GM12878 (cell line): ENCODE results near the gene IL36RN. TPM values are rescaled to one million over a fixed set of nuclear protein-coding genes. Genes with fewer than 3 reads are reported as not detected.

Source experiments
- ATAC-seq: fragments of 200-7000 bp; cut with Tn5 transposase; 3 replicates; pipeline ENCODE4 v1.9.1; 2020; ENCODE audit warnings: mild to moderate bottlenecking, moderate library complexity
- BruUV-seq: library from RNA; stranded (reverse); fragments of 400-500 nt; replicated peaks from 2 replicates; lab custom pipeline; 2021; lab: Mats Ljungman, UMichigan
- CTCF ChIA-PET: fragments of 300-600 bp; sonication (Branson Sonifier 250); formaldehyde crosslinking; extraction: SDS; loops from one replicate; lab custom pipeline; 2021; ENCODE audit warnings: inconsistent platforms; lab: Yijun Ruan, JAX
- POLR2A ChIA-PET: fragments of 350-600 bp; formaldehyde crosslinking; extraction: SDS; loops from one replicate; lab custom pipeline; 2021; ENCODE audit warnings: inconsistent platforms; lab: Charles Lee
- RAD21 ChIA-PET: fragments of 300-600 bp; sonication (Branson Sonifier 250); formaldehyde crosslinking; loops from one replicate; lab custom pipeline; 2023; ENCODE audit warnings: antibody characterized with exemption; ENCODE audit not compliant: unreplicated experiment; lab: Charles Lee
- SMC1A ChIA-PET: fragments of 300-600 bp; sonication (Branson Sonifier 250); formaldehyde crosslinking; loops from one replicate; lab custom pipeline; 2023; ENCODE audit not compliant: unreplicated experiment, uncharacterized antibody; lab: Charles Lee
- DNase-seq: peaks from one replicate; pipeline ENCODE4 v3.0.0-alpha.2; 2011; ENCODE audit warnings: low read depth, low spot score
- FAIRE-seq: peaks from 3 replicates; lab custom pipeline; 2011; peaks lifted over from hg19 to GRCh38; lab: Jason Lieb, UNC
- H2AFZ ChIP-seq: 2 replicates; pipeline ENCODE4 v1.6.0; 2011; ENCODE audit warnings: low read depth, low read length, control low read depth; ENCODE audit not compliant: control insufficient read depth
- H3K27ac ChIP-seq: 2 replicates; pipeline ENCODE4 v1.5.1; 2011; ENCODE audit warnings: control low read depth; ENCODE audit not compliant: control insufficient read depth, insufficient read depth
- H3K27me3 ChIP-seq, 2 experiments: replicated peaks in 1 of 2; 2 replicates each; pipeline versions ENCODE4 v1.6.0 to v1.6.1; 2011; ENCODE audit warnings: low read length in 1 of 2; ENCODE audit not compliant: control insufficient read depth in 2 of 2, insufficient read depth in 2 of 2
- H3K36me3 ChIP-seq, 2 experiments: 2 replicates each; pipeline ENCODE4 v1.5.1; 2011; ENCODE audit warnings: low read length in 1 of 2; ENCODE audit not compliant: control insufficient read depth in 2 of 2, insufficient read depth in 2 of 2
- H3K4me1 ChIP-seq: 2 replicates; pipeline ENCODE4 v1.6.1; 2011; ENCODE audit warnings: mild to moderate bottlenecking, low read length, moderate library complexity, mixed read lengths; ENCODE audit not compliant: control insufficient read depth, insufficient read depth
- H3K4me2 ChIP-seq: 2 replicates; pipeline ENCODE4 v1.6.0; 2011; ENCODE audit warnings: control low read depth; ENCODE audit not compliant: control insufficient read depth, insufficient read depth
- H3K4me3 ChIP-seq: fragments of 200-600 bp; sonication (generic); 2 replicates; pipeline ENCODE4 v1.5.1; 2016
- H3K79me2 ChIP-seq: 2 replicates; pipeline ENCODE4 v1.6.0; 2011; ENCODE audit warnings: low read length; ENCODE audit not compliant: control insufficient read depth, insufficient read depth
- H3K9ac ChIP-seq: 2 replicates; pipeline ENCODE4 v1.8.0; 2011; ENCODE audit warnings: low read length, control low read depth, mixed read lengths; ENCODE audit not compliant: control insufficient read depth, insufficient read depth
- H3K9me3 ChIP-seq: replicated peaks from 3 replicates; pipeline ENCODE4 v1.5.1; 2011; ENCODE audit warnings: mild to moderate bottlenecking, low read length; ENCODE audit not compliant: control insufficient read depth, insufficient read depth
- H4K20me1 ChIP-seq: 2 replicates; pipeline ENCODE4 v1.6.0; 2011; ENCODE audit not compliant: control insufficient read depth, insufficient read depth
- BCLAF1 ChIP-seq: fragments of 450-650 bp; IDR thresholded peaks from 2 replicates; pipeline ENCODE4 v1.6.1; 2017; ENCODE audit warnings: antibody characterized with exemption, mild to moderate bottlenecking, moderate library complexity
- BHLHE40 ChIP-seq, 2 experiments: fragments of 450-650 bp in 1 of 2; IDR thresholded peaks; 2 replicates each; pipeline ENCODE4 v1.6.1; 2011 to 2017; ENCODE audit warnings: low read depth in 2 of 2, borderline replicate concordance in 1 of 2, improper control_type of control experiment in 1 of 2, low read length in 1 of 2, mild to moderate bottlenecking in 1 of 2
- CEBPB ChIP-seq, 2 experiments: fragments of 150-350 bp in 1 of 2; IDR thresholded peaks; 2 replicates each; pipeline ENCODE4 v1.6.1; 2012 to 2014; ENCODE audit warnings: low read depth in 2 of 2, low read length in 2 of 2, borderline replicate concordance in 1 of 2, inconsistent platforms in 1 of 2
- CHD1 ChIP-seq: IDR thresholded peaks from 2 replicates; pipeline ENCODE4 v1.6.1; 2012; ENCODE audit warnings: low read depth, low read length, improper control_type of control experiment
- CHD2 ChIP-seq: IDR thresholded peaks from 2 replicates; pipeline ENCODE4 v1.6.1; 2011; ENCODE audit warnings: low read depth, low read length, improper control_type of control experiment, borderline replicate concordance
- HCFC1 ChIP-seq: fragments of 150-350 bp; IDR thresholded peaks from 2 replicates; pipeline ENCODE4 v1.6.1; 2014; ENCODE audit warnings: low read length
- NFYA ChIP-seq: IDR thresholded peaks from 2 replicates; pipeline ENCODE4 v1.6.1; 2011; ENCODE audit warnings: low read depth, mild to moderate bottlenecking, low read length, improper control_type of control experiment, borderline replicate concordance
- POLR2A ChIP-seq: IDR thresholded peaks from 2 replicates; pipeline ENCODE4 v1.6.1; 2011; ENCODE audit warnings: low read depth, mild to moderate bottlenecking, low read length
- SMC3 ChIP-seq: IDR thresholded peaks from 2 replicates; pipeline ENCODE4 v1.6.1; 2011; ENCODE audit warnings: low read length, improper control_type of control experiment, borderline replicate concordance
- TARDBP ChIP-seq: IDR thresholded peaks from 2 replicates; pipeline ENCODE4 v1.6.1; 2016; ENCODE audit warnings: borderline replicate concordance
- ZBTB33 ChIP-seq: fragments of 450-650 bp; IDR thresholded peaks from 2 replicates; pipeline ENCODE4 v1.6.1; 2017; ENCODE audit warnings: mild to moderate bottlenecking
- ZNF622 ChIP-seq: fragments of 450-650 bp; IDR thresholded peaks from 2 replicates; pipeline ENCODE4 v1.6.1; 2017; ENCODE audit warnings: mild to moderate bottlenecking, inconsistent platforms
- ZZZ3 ChIP-seq: IDR thresholded peaks from 2 replicates; pipeline ENCODE4 v1.6.1; 2011; ENCODE audit warnings: low read depth; ENCODE audit not compliant: control insufficient read depth, insufficient read length
- WGBS: methylation state at CpG from one replicate; pipeline ENCODE4 v1.1.6; 2016; ENCODE audit warnings: low lambda C conversion rate; ENCODE audit not compliant: insufficient replicate concordance, insufficient coverage; ENCODE audit errors: missing lambda C conversion rate; 5-methylcytosine and 5-hydroxymethylcytosine counted together
- in situ Hi-C: fragments of 300-500 bp; cut with MboI; formaldehyde crosslinking; loops from 9 replicates; pipeline ENCODE4 v1.14.3; 2018; ENCODE audit warnings: mixed read lengths
- intact Hi-C: fragments of 100-400 bp; cut with micrococcal nuclease; formaldehyde crosslinking; loops from one replicate; pipeline ENCODE4 v1.14.2; 2022; ENCODE audit not compliant: unreplicated experiment
- polyA plus RNA-seq, 11 experiments: library from polyadenylated mRNA; depleted of rRNA in 4 of 11; unstranded in 6 of 11; stranded (reverse) in 5 of 11; fragments of >200 nt; fragmentation: Nextera tagmentation in 4 of 11; fragmentation: Illumina TruSeq in 1 of 11; extraction: Ambion mirVana in 4 of 11; extraction: Trizol in 1 of 11; gene quantifications; 1 replicate in 1 of 11; 2 replicates in 10 of 11; pipeline versions ENCODE4 v1.2.1 to v1.2.3, GENCODE V29; 2011 to 2016; ENCODE audit warnings: inconsistent platforms in 2 of 11, missing spikeins in 2 of 11, low read depth in 1 of 11
- total RNA-seq, 4 experiments: library from RNA; depleted of rRNA in 3 of 4; stranded (reverse); fragments of >200 nt in 3 of 4; fragmentation: Illumina TruSeq in 1 of 4; extraction: Trizol in 1 of 4; gene quantifications; 2 replicates each; pipeline versions ENCODE4 v1.2.1 to v1.2.3, GENCODE V29; 2013 to 2021
- TF ChIP-seq, protein P1 (sequence below): fragments of 450-650 bp; IDR thresholded peaks from 2 replicates; pipeline ENCODE4 v1.6.1; 2016; ENCODE audit warnings: mild to moderate bottlenecking, moderate library complexity, borderline replicate concordance
- TF ChIP-seq, protein P2 (sequence below): IDR thresholded peaks from 2 replicates; pipeline ENCODE4 v1.6.1; 2012; ENCODE audit warnings: low read depth, low read length, improper control_type of control experiment

Gene IL36RN
- total and polyA plus RNA-seq, 10 of the 15 experiments (the other 5 are each of a cell fraction or from before 2014, with no cell fraction given) = not detected

DNA sequence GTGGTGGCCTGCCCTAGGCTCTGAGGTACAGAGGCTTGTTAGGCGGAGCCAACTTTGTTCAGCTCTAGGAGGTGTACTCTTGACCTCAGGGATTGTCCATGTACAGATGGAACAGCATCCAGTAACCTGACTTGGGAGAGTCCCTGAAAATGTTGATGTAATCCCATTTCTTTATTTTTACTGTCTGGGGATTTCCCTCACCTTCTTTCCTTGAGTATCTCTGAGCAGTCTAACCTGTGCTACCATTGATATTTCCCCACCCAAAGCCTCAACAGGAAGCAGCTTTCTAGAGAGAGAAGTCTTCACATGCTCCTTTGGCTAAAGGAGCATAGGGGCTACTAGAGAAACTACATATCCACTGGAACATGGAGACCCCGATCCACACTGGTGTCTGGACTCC lies 43.3 kb upstream of the IL36RN start:
- ChIA-PET POLR2A (interaction anchor here (0.6 kb wide), 1 partner anchor 977 kb away, joined by 4 read pairs; no protein-coding TSS in a partner anchor), RAD21 (no interaction called here), SMC1A (no interaction called here), CTCF (no interaction called here)
- no peaks in the 10 kb centered on the region for H3K36me3 ChIP-seq
- no peaks in the 10 kb centered on the region for H3K4me1 ChIP-seq
- no peaks in the 10 kb centered on the region for H3K79me2 ChIP-seq
- H3K4me3 ChIP-seq = no peak overlapping the region
- DNase-seq (no peak), FAIRE-seq (no peak), ATAC-seq (no peak)
- H3K4me2 ChIP-seq = no peak overlapping the region
- intact Hi-C loops (no loop called here), in situ Hi-C loops (no loop called here)
- H3K9ac ChIP-seq = no peak overlapping the region
- no TSS peak for BruUV-seq
- H3K27ac ChIP-seq = no peak overlapping the region
- H3K27me3 ChIP-seq = no peaks in the 10 kb centered on the region
- WGBS = 2% methylated on average over 2 of the region's 2 CpGs
- H2AFZ ChIP-seq = no peak overlapping the region
- H4K20me1 ChIP-seq = no peaks in the 10 kb centered on the region
- H3K9me3 ChIP-seq = no peaks in the 10 kb centered on the region; the same call in 1 of the 3 replicates
- no peak for TF ChIP-seq BHLHE40 (IDR thresholded peaks at IDR 0.05; ENCODE audit: borderline replicate concordance in 1 of 2, low read depth in 2 of 2, low read length in 1 of 2)
- TF ChIP-seq, protein P1, sequence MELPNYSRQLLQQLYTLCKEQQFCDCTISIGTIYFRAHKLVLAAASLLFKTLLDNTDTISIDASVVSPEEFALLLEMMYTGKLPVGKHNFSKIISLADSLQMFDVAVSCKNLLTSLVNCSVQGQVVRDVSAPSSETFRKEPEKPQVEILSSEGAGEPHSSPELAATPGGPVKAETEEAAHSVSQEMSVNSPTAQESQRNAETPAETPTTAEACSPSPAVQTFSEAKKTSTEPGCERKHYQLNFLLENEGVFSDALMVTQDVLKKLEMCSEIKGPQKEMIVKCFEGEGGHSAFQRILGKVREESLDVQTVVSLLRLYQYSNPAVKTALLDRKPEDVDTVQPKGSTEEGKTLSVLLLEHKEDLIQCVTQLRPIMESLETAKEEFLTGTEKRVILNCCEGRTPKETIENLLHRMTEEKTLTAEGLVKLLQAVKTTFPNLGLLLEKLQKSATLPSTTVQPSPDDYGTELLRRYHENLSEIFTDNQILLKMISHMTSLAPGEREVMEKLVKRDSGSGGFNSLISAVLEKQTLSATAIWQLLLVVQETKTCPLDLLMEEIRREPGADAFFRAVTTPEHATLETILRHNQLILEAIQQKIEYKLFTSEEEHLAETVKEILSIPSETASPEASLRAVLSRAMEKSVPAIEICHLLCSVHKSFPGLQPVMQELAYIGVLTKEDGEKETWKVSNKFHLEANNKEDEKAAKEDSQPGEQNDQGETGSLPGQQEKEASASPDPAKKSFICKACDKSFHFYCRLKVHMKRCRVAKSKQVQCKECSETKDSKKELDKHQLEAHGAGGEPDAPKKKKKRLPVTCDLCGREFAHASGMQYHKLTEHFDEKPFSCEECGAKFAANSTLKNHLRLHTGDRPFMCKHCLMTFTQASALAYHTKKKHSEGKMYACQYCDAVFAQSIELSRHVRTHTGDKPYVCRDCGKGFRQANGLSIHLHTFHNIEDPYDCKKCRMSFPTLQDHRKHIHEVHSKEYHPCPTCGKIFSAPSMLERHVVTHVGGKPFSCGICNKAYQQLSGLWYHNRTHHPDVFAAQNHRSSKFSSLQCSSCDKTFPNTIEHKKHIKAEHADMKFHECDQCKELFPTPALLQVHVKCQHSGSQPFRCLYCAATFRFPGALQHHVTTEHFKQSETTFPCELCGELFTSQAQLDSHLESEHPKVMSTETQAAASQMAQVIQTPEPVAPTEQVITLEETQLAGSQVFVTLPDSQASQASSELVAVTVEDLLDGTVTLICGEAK = no peak
- TF ChIP-seq ZNF622 = no peak
- no peak for TF ChIP-seq ZBTB33
- TF ChIP-seq CHD1 = no peak
- no peak for TF ChIP-seq ZZZ3
- TF ChIP-seq TARDBP = no peak
- TF ChIP-seq, protein P2, sequence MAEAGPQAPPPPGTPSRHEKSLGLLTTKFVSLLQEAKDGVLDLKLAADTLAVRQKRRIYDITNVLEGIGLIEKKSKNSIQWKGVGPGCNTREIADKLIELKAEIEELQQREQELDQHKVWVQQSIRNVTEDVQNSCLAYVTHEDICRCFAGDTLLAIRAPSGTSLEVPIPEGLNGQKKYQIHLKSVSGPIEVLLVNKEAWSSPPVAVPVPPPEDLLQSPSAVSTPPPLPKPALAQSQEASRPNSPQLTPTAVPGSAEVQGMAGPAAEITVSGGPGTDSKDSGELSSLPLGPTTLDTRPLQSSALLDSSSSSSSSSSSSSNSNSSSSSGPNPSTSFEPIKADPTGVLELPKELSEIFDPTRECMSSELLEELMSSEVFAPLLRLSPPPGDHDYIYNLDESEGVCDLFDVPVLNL = no peak
- TF ChIP-seq CEBPB (IDR thresholded peaks at IDR 0.05; ENCODE audit: borderline replicate concordance in 1 of 2, low read depth in 2 of 2, low read length in 2 of 2) = no peak
- no peak for TF ChIP-seq SMC3
- no peak for TF ChIP-seq BCLAF1
- no peak for TF ChIP-seq NFYA
- no peak for TF ChIP-seq HCFC1
- TF ChIP-seq CHD2 = no peak
- no peak for TF ChIP-seq POLR2A
